ENCODE measurements around the gene TUB. TPM values are rescaled to one million over a fixed set of nuclear protein-coding genes. Genes with fewer than 3 reads are reported as not detected.

The TUB gene
- polyA plus RNA-seq, 1 of the 3 experiments (the other 2 are of a cell fraction), result 11.3 TPM

- Histone ChIP-seq H3K36me3 (replicated peaks in 1 of 2; ENCODE audit: control insufficient read depth in 1 of 2, insufficient read depth in 2 of 2, low read length in 1 of 2) (no peaks in the 10 kb centered on the region), H3K4me3 (ENCODE audit: low read depth in 2 of 2, low read length in 1 of 2) (no peak overlapping the region), H3K9me3 (no peaks in the 10 kb centered on the region), H3K79me2 (ENCODE audit: insufficient read depth) (no peaks in the 10 kb centered on the region), H3K27ac (ENCODE audit: low read depth in 2 of 2, low read length in 1 of 2) (no peak overlapping the region; a peak in 1 of 4 replicates), H4K20me1 (ENCODE audit: insufficient read depth) (no peaks in the 10 kb centered on the region), H3K4me1 (ENCODE audit: control insufficient read depth in 1 of 2, insufficient read depth in 2 of 2, low read depth in 1 of 2, low read length in 1 of 2) (peaks cover 0 to 39% of the 10 kb centered on the region in 2 experiments; a peak in 1 of 4 replicates), H3K4me2 (no peak overlapping the region), H3K9me2 (no peaks in the 10 kb centered on the region), H3K27me3 (ENCODE audit: insufficient read depth) (no peaks in the 10 kb centered on the region), H3F3A (replicated peaks; ENCODE audit: insufficient read depth) (no peaks in the 10 kb centered on the region), H2AFZ (ENCODE audit: low read depth) (no peak overlapping the region), H3K9ac (no peak overlapping the region)
- ChIA-PET CTCF (interaction anchor here (0.7 to 4.1 kb wide), 7 partner anchors 10 to 136 kb away, joined by 3 to 30 read pairs (median 3); no protein-coding TSS in a partner anchor), POLR2A (interaction anchor here (1.0 to 2.2 kb wide), 2 partner anchors 11 to 13 kb away, joined by 4 to 12 read pairs; no protein-coding TSS in a partner anchor)
- no peak for DNase-seq
- WGBS (ENCODE audit: low lambda C conversion rate), result 77% methylated on average over 4 of the region's 7 CpGs
- no peak for TF ChIP-seq TEAD4 (IDR thresholded peaks at IDR 0.05; ENCODE audit: borderline replicate concordance, insufficient read depth)
- TF ChIP-seq GABPA (IDR thresholded peaks at IDR 0.05; ENCODE audit: low read depth), result no peak
- TF ChIP-seq MEF2A (IDR thresholded peaks at IDR 0.05; ENCODE audit: borderline replicate concordance, low read depth), result no peak
- TF ChIP-seq EZH2phosphoT487 (IDR thresholded peaks at IDR 0.05; ENCODE audit: borderline replicate concordance, low read depth), result no peak
- no peak for TF ChIP-seq TCF12 (IDR thresholded peaks at IDR 0.05)
- TF ChIP-seq EP300 (IDR thresholded peaks at IDR 0.05; ENCODE audit: borderline replicate concordance in 1 of 2, low read depth in 1 of 2, low read length in 1 of 2), result no peak
- TF ChIP-seq FOXM1 (IDR thresholded peaks at IDR 0.05; ENCODE audit: low read depth), result no peak
- TF ChIP-seq, protein P1, sequence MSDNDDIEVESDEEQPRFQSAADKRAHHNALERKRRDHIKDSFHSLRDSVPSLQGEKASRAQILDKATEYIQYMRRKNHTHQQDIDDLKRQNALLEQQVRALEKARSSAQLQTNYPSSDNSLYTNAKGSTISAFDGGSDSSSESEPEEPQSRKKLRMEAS (IDR thresholded peaks at IDR 0.05; ENCODE audit: low read depth), result no peak
- no peak for TF ChIP-seq USF1 (IDR thresholded peaks at IDR 0.05; ENCODE audit: borderline replicate concordance, low read depth)
- no peak for TF ChIP-seq YY1 (IDR thresholded peaks at IDR 0.05; ENCODE audit: low read depth)
- TF ChIP-seq ELF1 (IDR thresholded peaks at IDR 0.05), result no peak
- TF ChIP-seq FOSL2 (IDR thresholded peaks at IDR 0.05; ENCODE audit: borderline replicate concordance, low read depth), result no peak
- TF ChIP-seq TAF1 (IDR thresholded peaks at IDR 0.05; ENCODE audit: borderline replicate concordance, low read depth, low read length), result no peak
- no peak for TF ChIP-seq SIN3A (IDR thresholded peaks at IDR 0.05; ENCODE audit: borderline replicate concordance, low read depth, low read length)
- TF ChIP-seq RXRA (IDR thresholded peaks at IDR 0.05; ENCODE audit: borderline replicate concordance, low read depth), result no peak
- no peak for TF ChIP-seq RCOR1 (IDR thresholded peaks at IDR 0.05; ENCODE audit: low read length)
- no peak for TF ChIP-seq NFIC (IDR thresholded peaks at IDR 0.05; ENCODE audit: borderline replicate concordance)
- TF ChIP-seq MXI1 (IDR thresholded peaks at IDR 0.05; ENCODE audit: low read depth, low read length), result no peak
- no peak for TF ChIP-seq JUND (IDR thresholded peaks at IDR 0.05)
Measured at GRCh38 chr11:8055091-8055835, 25.7 kb upstream of the TUB start.

Data from SK-N-SH (cell line).